Stimulated activated memory B cell treated with anti-CD40 and anti-IgM and Interleukin-4, amounts not matched to agents 10 μg/mL and 1 μg/mL and 100 μg/mL, for 72 hours (primary cell): ENCODE results near the gene AFG1L.

Experiments used
- ATAC-seq: fragments of 150-1000 bp; cut with Tn5 transposase; 2 replicates; pipeline ENCODE4 v1.10.0; 2021
- H3K27ac Mint-ChIP-seq: one replicate; pipeline ENCODE4 v1.8.0; 2022; ENCODE audit warnings: mild to moderate bottlenecking, mixed read lengths
- H3K27me3 Mint-ChIP-seq: one replicate; pipeline ENCODE4 v1.8.0; 2022; ENCODE audit warnings: mixed read lengths
- H3K36me3 Mint-ChIP-seq: one replicate; pipeline ENCODE4 v1.8.0; 2022; ENCODE audit warnings: mixed read lengths
- H3K4me1 Mint-ChIP-seq: one replicate; pipeline ENCODE4 v1.8.0; 2022; ENCODE audit warnings: mixed read lengths
- H3K4me3 Mint-ChIP-seq: one replicate; pipeline ENCODE4 v1.8.0; 2022; ENCODE audit warnings: mild to moderate bottlenecking, moderate library complexity, mixed read lengths
- H3K9me3 Mint-ChIP-seq: one replicate; pipeline ENCODE4 v1.8.0; 2022; ENCODE audit warnings: mixed read lengths

AFG1L gene

DNA sequence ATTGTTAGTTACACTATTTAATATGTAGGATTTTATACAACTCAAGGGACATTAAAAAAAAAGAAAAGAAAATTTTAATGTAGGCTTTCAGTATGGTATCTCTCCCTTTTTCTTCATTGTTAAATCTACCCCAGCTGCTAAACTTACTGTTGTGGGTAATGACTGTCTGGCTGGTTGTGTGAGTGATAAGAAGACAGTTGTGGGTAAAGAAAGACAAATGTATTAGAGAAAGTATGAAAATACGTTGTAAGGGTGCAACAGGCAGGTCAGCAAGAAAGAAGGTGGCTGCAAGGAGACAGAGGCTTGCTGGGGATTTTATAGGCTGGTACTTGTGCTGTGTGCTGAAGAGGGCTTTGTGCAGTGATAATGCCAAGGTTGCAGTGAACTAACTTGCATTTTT, 174.5 kb downstream of the AFG1L start:
- Mint-ChIP-seq H3K36me3 (peaks cover 16% of the 10 kb centered on the region), H3K9me3 (no peaks in the 10 kb centered on the region), H3K4me3 (no peak overlapping the region), H3K27ac (no peak overlapping the region), H3K4me1 (peaks cover 7% of the 10 kb centered on the region), H3K27me3 (no peaks in the 10 kb centered on the region)
- no peak for ATAC-seq

DNA sequence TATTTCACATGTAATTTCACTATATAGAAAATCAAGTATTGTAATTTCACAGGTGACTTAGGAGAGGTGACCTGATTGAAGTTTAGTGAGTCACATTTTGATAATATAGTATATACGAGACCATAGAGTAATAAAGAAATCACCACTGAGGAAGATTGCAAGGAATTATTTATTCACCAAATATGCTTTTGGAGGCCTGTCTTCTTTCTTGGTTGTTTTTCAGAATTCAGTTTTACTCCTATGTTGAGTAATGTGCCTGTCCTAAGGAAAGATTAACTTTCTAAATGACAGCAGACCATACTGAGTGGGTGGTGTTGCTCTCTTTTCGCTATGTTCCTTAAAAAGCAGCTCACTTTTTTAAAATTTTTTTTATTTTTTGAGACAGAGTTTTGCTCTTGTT, 178.3 kb downstream of the AFG1L start:
- peaks cover 7% of the 10 kb centered on the region for H3K4me1 Mint-ChIP-seq
- ATAC-seq, result no peak
- no peak overlapping the region for H3K4me3 Mint-ChIP-seq

DNA sequence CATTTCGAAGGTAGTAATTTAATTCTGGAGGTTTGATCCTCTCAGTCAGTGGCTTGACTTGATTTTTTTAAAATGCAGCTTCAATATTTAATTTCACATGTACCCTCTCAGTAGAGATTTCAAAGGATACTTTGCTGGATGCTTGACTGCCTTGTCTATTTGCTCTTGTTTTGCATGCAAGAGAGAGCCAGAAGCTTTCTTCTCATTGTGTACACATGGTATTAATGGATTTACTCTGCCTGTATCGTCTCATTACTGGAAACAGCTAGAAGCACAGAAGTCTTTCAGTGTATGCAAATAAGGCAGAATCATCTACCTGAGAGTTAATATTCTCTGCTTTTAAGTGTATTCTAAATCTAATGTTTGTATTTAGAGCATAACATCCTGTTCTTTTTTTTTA, 181.5 kb downstream of the AFG1L start:
- no peak for ATAC-seq
- Mint-ChIP-seq H3K4me1 (no peaks in the 10 kb centered on the region), H3K36me3 (peaks cover 39% of the 10 kb centered on the region)

More for the DNA sequence above, 178.3 kb downstream of the AFG1L start:
- Mint-ChIP-seq H3K27me3 (no peaks in the 10 kb centered on the region), H3K36me3 (peaks cover 22% of the 10 kb centered on the region), H3K9me3 (no peaks in the 10 kb centered on the region), H3K27ac (no peak overlapping the region)

DNA sequence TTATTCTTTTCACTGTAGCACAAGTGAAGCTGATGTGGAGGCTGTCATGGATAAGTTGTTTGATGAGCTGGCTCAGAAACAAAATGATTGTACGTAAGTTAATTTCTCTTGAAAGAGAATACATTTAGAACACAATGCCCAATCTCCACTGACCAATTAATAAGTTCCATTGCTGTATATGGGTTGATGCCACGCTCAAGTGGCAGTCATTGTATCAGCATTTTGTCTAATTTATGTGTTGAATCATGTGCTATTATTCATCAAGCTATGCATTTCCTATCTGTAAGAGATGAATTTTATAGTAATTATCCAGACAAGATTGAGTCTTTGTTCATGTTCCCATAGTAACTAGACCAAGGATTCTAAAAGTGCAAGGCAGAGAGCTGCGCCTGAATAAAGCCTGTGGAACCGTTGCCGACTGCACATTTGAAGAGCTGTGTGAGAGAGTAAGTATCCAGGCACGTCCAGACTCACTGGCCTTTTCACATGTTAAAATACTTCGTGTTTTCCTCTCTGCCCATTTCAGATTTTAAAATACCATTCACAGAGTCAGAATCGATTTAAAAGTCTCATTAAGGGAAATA, 182.1 kb downstream of the AFG1L start:
- H3K27ac Mint-ChIP-seq, result no peak overlapping the region
- peaks cover 33% of the 10 kb centered on the region for H3K36me3 Mint-ChIP-seq
- no peak overlapping the region for H3K4me3 Mint-ChIP-seq
- H3K4me1 Mint-ChIP-seq, result no peaks in the 10 kb centered on the region
- no peaks in the 10 kb centered on the region for H3K9me3 Mint-ChIP-seq
- ATAC-seq, result no peak
- H3K27me3 Mint-ChIP-seq, result no peaks in the 10 kb centered on the region

More for the DNA sequence above, 181.5 kb downstream of the AFG1L start:
- Mint-ChIP-seq H3K9me3 (no peaks in the 10 kb centered on the region), H3K27ac (no peak overlapping the region), H3K4me3 (no peak overlapping the region), H3K27me3 (no peaks in the 10 kb centered on the region)

DNA sequence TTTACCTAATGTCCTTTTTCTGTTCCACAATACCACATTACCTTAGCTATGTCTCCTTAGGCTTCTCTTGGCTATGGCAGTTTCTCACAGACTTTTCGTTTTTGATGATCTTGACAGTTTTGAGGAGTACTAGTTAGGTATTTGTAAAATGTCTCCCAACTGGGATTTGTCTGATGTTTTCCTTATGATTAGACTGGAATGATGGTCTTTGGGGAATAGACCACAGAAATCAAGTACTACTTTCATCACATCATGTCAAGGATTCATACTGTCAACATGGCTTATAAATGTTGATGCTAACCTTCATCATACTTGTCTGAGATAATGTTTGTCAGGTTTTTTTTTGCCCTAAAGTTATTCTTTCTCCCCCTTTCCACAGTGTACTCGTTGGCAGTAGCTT, 187.7 kb downstream of the AFG1L start:
- Mint-ChIP-seq H3K4me3 (no peak overlapping the region), H3K27me3 (no peaks in the 10 kb centered on the region), H3K9me3 (peaks cover 5% of the 10 kb centered on the region), H3K4me1 (no peaks in the 10 kb centered on the region), H3K27ac (no peak overlapping the region), H3K36me3 (peaks cover 42% of the 10 kb centered on the region)
- no peak for ATAC-seq

DNA sequence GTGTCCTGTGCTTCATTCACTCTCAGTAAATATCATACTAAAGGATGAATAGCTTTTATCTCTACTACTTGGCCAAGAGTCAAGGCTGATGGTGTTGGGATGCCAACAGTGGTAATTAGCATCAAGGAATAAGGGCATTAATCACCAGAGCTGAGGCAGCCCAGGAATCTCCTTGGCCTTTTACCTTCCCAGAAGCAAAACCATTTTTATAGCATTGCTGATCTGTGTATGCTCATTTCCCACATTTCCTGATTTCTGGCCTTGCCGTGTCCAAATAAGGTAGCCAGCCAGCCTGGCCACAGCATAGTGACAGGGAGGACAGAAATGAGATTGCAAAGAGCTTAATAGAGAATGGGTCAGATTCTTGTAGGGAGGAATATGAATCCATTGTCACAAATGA, 189.2 kb downstream of the AFG1L start:
- Mint-ChIP-seq H3K36me3 (peaks cover 34% of the 10 kb centered on the region), H3K9me3 (peaks cover 5% of the 10 kb centered on the region), H3K4me1 (no peaks in the 10 kb centered on the region), H3K4me3 (no peak overlapping the region), H3K27me3 (no peaks in the 10 kb centered on the region), H3K27ac (no peak overlapping the region)
- no peak for ATAC-seq

DNA sequence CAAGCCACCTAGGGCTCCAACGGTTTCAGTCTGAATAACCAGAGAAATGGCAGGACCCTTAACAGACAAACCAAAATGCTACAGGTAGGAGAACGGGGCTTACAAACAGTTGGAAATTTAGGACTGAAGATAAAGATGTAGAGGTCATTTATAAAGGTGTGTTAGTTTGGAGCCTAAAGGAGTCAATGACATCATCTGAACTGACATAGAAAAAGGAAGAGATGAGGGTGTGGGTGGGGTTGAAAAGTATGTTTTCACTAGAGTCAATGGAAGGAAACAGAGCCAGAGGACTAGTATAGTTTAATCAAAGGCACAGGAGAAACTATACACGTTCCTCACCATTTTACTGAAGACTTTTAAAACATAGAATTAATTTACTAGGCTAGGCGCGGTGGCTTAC, 194.8 kb downstream of the AFG1L start:
- H3K4me3 Mint-ChIP-seq, result no peak overlapping the region
- no peaks in the 10 kb centered on the region for H3K9me3 Mint-ChIP-seq
- ATAC-seq, result no peak
- peaks cover 8% of the 10 kb centered on the region for H3K36me3 Mint-ChIP-seq
- no peaks in the 10 kb centered on the region for H3K27me3 Mint-ChIP-seq
- H3K4me1 Mint-ChIP-seq, result no peaks in the 10 kb centered on the region
- H3K27ac Mint-ChIP-seq, result no peak overlapping the region

DNA sequence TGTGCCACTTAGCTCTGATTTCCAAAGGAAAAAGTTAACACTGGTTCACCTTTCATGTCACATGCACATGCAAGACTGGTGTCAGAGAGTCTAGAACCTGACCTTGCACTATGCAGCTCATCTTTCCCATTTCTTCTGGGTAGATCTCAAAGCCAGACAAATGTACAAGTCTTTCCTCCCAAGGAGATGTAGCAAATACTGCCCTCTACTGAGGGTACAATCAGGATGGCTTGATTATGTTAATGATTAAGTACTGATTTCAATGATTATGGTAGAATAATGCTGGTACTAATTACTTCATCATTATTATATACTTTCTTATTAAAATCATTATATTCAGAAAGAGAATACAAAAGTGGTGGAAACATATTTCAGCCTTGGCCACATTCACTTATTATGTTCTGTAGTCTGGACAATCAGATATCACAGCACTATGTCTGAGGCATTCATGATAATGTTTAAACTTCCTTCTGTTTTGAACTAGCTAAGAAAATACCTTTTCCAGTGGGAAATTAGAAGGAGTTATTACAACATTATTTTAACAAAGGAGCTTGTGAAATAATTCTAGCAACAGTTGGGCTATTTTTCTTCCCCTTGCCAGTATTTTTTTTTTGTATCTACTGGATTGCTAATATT, 197.4 kb downstream of the AFG1L start:
- no peak overlapping the region for H3K4me3 Mint-ChIP-seq
- ATAC-seq, result no peak

DNA sequence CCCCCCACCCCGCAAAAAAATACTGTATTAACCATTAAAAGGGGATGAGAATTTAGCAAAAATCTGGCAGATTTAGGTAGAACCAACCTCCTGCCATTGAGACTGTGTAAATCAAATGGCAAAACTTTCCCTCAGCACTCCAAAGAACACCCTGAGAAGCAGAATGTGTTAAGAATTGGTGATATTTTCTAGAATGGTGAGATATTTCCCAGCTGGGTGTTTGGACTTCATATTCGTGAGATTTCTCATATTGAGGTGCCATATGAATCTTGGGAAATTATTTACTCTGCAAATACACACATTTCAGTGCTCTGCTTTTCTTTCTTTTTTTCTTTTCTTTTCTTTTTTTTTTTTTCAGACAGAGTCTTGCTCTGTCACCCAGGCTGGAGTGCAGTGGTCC, 199.6 kb downstream of the AFG1L start:
- Mint-ChIP-seq H3K36me3 (peaks cover under 1% of the 10 kb centered on the region), H3K4me3 (no peak overlapping the region), H3K27me3 (no peaks in the 10 kb centered on the region), H3K4me1 (no peaks in the 10 kb centered on the region), H3K27ac (no peak overlapping the region), H3K9me3 (no peaks in the 10 kb centered on the region)
- no peak for ATAC-seq

More for the DNA sequence above, 197.4 kb downstream of the AFG1L start:
- Mint-ChIP-seq H3K9me3 (no peaks in the 10 kb centered on the region), H3K4me1 (no peaks in the 10 kb centered on the region), H3K27ac (no peak overlapping the region), H3K27me3 (no peaks in the 10 kb centered on the region), H3K36me3 (peaks cover 4% of the 10 kb centered on the region)

DNA sequence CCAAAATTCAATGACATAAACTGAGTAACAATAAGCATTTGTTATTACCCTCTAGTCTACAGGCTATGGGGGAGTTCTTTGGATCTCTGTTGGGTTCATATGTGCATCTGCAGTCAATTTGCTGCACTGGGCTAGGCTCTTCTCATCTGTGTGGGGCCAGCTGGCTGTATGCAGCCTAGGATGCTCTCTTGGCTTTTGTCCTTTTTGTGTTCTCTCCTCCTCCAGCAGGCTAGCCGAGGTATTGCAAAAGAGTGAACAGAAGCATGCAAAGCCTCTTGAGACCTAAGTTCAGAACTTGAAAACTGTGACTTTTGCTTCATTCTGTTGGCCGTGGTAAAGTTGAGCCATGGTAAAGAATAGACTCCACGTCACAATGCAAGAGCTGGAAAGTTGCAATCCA, 203.0 kb downstream of the AFG1L start:
- Mint-ChIP-seq H3K27me3 (no peaks in the 10 kb centered on the region), H3K9me3 (no peaks in the 10 kb centered on the region), H3K4me1 (no peaks in the 10 kb centered on the region), H3K36me3 (peaks cover 10% of the 10 kb centered on the region), H3K4me3 (no peak overlapping the region), H3K27ac (no peak overlapping the region)
- ATAC-seq, result no peak

DNA sequence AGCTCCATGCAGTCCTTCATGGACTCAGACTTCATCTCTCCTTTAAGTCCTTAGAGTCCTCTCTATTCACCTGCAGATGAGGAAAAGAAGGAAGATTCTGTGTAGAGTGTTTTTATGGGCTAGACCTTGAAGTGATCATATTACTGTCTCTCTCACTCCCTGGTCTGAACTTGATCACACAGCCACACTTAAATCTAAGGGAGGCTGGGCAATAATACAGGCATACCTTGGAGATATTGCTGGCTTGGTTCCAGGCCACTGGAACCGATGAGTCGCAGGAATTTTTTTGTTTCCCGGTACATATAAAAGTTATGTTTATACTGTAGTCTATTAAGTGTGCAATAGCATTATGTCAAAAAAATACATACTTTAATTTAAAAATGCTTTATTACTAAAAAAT, 206.7 kb downstream of the AFG1L start:
- Mint-ChIP-seq H3K9me3 (no peaks in the 10 kb centered on the region), H3K4me1 (no peaks in the 10 kb centered on the region), H3K36me3 (peaks cover 33% of the 10 kb centered on the region), H3K27ac (no peak overlapping the region), H3K4me3 (no peak overlapping the region), H3K27me3 (no peaks in the 10 kb centered on the region)
- ATAC-seq, result no peak

DNA sequence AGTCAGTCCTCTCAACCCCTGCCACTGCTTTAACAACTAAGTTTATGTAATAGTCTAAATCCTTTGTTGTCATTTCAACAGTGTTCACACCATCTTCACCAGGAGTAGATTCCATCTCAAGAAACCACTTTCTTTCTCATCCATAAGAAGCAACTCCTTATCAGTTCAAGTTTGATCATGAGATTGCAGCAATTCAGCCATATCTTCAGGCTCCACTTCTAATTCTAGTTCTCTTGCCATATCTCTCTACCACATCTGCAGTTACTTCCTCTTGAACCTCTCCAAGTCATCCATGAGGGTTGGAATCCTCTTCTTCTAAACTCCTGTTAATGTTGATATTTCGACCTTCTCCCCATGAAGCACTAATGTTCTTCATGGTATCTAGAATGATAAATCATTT, 208.0 kb downstream of the AFG1L start:
- H3K36me3 Mint-ChIP-seq, result peaks cover 33% of the 10 kb centered on the region
- H3K27me3 Mint-ChIP-seq, result no peaks in the 10 kb centered on the region
- no peak overlapping the region for H3K4me3 Mint-ChIP-seq

DNA sequence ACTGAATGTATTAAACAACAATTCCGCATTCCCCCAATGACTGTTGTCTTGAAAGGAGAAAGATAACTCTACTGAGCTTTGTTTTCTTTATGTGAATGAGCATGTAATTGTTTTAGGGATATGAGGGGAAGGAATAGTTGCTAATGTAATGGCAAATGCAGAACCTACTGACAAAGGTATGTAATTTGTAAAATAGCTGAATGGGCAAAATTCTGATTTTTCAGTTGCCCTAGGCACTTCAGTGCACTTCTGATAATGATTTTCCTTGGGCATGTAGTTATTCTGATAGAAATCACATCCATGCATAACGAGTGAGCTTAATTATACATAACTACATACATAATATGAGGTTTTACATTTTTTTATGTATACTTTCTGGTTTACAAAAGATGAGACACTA, 212.5 kb downstream of the AFG1L start:
- no peak overlapping the region for H3K27ac Mint-ChIP-seq
- no peaks in the 10 kb centered on the region for H3K9me3 Mint-ChIP-seq
- H3K4me3 Mint-ChIP-seq, result no peak overlapping the region
- ATAC-seq, result no peak
- H3K27me3 Mint-ChIP-seq, result no peaks in the 10 kb centered on the region
- no peaks in the 10 kb centered on the region for H3K4me1 Mint-ChIP-seq
- H3K36me3 Mint-ChIP-seq, result peaks cover 36% of the 10 kb centered on the region

More for the DNA sequence above, 208.0 kb downstream of the AFG1L start:
- H3K9me3 Mint-ChIP-seq, result no peaks in the 10 kb centered on the region
- H3K4me1 Mint-ChIP-seq, result no peaks in the 10 kb centered on the region
- H3K27ac Mint-ChIP-seq, result no peak overlapping the region
- no peak for ATAC-seq

DNA sequence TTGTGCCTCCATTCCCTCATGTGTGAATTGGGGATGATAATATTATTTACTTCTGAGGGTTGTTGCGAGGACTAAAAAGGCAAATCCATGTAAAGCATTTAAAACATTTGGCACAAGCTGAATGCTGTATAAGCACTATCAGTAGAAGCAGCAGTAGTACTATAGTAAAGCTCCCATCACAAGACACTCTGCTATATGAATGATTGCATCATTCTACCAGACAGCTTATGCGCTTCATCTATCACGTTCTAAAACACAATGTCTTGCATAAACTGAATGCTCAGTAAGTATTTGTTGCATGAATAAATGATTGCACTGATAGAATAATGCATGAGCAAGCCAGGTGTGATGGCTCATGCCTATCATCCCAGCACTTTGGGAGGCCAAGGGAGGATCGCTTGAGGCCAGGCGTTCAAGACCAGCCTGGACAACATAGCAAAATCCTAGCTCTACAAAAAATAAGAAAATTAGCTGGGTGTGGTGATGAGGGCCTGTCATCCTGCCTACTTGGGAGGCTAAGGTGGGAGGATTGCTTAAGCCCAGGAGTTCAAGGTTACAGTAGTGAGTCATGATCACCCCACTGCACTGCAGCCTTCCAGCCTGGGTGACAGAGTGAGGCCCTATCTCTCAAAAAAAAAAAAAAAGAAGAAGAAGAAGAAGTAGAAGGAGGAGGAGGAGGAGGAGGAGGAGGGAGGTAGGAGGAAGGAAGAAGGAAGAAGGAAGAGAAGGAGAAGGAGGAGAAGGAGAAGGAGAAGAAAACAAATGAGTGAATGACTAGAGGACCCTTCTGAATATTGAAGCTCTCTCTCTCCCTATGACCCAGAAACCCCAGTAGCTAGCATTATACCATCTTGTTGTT, 215.8 kb downstream of the AFG1L start:
- Mint-ChIP-seq H3K4me1 (no peaks in the 10 kb centered on the region), H3K27ac (no peak overlapping the region), H3K36me3 (peaks cover 26% of the 10 kb centered on the region), H3K27me3 (no peaks in the 10 kb centered on the region), H3K4me3 (no peak overlapping the region), H3K9me3 (no peaks in the 10 kb centered on the region)
- ATAC-seq, result no peak

DNA sequence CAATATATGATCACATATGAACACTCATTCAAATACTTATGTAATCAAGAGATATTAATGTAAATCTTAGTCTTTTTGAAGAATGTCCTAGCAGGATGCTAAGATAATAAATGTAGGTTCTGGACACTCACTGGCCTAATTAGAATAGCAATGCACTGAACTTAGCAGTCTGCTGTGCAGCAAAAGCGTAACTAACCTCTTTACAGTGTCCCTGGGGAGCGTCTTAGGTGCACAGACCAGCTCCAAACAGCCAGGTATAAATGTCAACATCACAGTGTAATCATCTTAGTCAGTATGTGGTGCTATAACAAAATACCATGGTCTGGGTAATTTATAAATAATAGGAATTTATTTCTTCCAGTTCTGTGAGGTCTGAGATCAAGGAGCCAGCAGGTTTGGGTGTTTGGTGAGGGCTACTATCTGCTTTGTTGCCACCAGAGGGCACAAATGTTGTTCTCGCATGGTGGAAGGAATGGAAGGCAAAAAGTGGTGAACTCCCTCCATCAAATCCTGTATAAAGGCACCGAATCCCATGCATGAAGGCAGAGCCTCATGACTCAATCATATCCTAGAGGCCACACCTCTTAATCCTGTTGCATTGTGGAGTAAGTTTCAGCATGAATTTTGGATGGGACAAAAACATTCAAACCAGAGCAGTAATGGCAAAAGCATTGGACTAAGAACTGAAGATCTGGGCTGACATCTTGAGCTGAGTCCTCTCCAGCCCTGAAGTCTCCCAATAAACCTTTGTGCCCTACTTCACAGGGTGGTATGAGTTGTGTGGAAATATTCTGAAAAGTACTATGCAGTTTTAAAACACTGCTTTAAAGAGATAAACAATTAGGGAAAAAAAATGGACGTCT, 224.1 kb downstream of the AFG1L start:
- H3K4me3 Mint-ChIP-seq, result no peak overlapping the region
- no peaks in the 10 kb centered on the region for H3K27me3 Mint-ChIP-seq
- no peaks in the 10 kb centered on the region for H3K4me1 Mint-ChIP-seq
- H3K27ac Mint-ChIP-seq, result no peak overlapping the region
- H3K9me3 Mint-ChIP-seq, result no peaks in the 10 kb centered on the region
- H3K36me3 Mint-ChIP-seq, result peaks cover 1% of the 10 kb centered on the region
- no peak for ATAC-seq
